ENCODE data around the gene MTUS2.
"Not testable (repeated sequence)": the region's sequence is repeated elsewhere in the genome, so short reads cannot be mapped to it uniquely, and the experiment has no call there.

MTUS2 gene

GRCh38 chr13:29164116-29164515, 344.0 kb downstream of the MTUS2 start:
- DNase-seq (ENCODE audit: low spot score), result no peak

GRCh38 chr13:29165216-29165615, 345.1 kb downstream of the MTUS2 start:
- DNase-seq (ENCODE audit: low spot score), result no peak

- no peak for DNase-seq (ENCODE audit: low spot score)
Measured at GRCh38 chr13:29165840-29166239, 345.7 kb downstream of the MTUS2 start.

DNA sequence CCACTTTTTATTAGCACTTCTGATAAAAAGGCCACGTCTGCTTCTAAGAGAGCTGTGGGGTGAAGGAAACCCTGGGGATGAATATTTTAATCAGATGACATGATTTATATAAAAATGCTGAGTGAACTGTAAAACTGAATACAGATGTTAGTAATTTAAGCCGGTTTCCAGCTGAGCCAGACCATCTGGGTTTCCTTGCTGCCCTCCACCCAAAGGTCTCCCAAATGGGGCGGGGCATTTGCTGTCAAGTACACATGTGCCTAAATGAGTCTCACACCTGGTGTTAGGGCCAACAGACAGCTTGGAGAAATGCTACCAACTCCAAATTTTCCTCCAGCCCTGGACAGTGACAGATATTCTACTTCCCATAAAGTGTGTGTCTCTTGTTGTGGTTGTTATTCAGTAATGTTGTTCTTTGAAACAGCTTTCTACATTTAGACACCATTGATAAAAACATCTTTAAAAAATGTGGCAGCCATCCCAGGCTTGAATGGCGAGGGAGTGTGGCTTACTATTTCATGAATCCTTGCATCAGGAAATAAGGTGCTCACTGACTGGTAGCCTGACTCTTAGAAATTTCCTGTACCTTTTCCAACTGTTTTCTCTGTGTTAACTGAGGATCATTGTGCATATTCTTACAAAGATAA, 350.4 kb downstream of the MTUS2 start:
- no peak for DNase-seq (ENCODE audit: low spot score)

GRCh38 chr13:29171244-29171643, 351.1 kb downstream of the MTUS2 start:
- no peak for DNase-seq (ENCODE audit: low spot score)

GRCh38 chr13:29174093-29174492, 354.0 kb downstream of the MTUS2 start:
- DNase-seq (ENCODE audit: low spot score), result no peak

- no peak for DNase-seq (ENCODE audit: low spot score)
Measured at GRCh38 chr13:29175250-29175873, 355.2 kb downstream of the MTUS2 start.

GRCh38 chr13:29180055-29180454, 359.9 kb downstream of the MTUS2 start:
- no peak for DNase-seq (ENCODE audit: low spot score)

GRCh38 chr13:29182216-29182615, 362.1 kb downstream of the MTUS2 start:
- no peak for DNase-seq (ENCODE audit: low spot score)

GRCh38 chr13:29185926-29186325, 365.8 kb downstream of the MTUS2 start:
- DNase-seq (ENCODE audit: low spot score), result no peak

DNA sequence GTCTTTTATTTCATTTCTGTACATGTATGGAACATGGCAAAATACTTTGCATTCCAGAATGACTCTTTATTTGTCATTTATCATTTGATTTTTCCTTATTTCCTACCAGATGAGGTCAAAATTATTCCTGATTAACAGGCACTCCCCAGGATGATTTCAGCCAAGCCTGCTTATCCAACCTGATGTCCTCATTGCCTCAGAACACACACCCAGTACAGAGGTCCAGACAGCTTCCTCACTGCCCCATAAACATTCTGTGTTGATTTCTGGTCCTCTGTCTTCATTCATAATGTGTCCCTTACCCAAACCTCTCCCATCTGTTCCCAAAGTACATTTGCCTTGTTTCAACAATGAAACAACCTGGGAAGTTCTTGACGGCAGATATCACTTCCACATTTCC, 367.4 kb downstream of the MTUS2 start:
- no peak for DNase-seq (ENCODE audit: low spot score)

- no peak for DNase-seq (ENCODE audit: low spot score)
Measured at GRCh38 chr13:29190298-29190697, 370.2 kb downstream of the MTUS2 start.

DNA sequence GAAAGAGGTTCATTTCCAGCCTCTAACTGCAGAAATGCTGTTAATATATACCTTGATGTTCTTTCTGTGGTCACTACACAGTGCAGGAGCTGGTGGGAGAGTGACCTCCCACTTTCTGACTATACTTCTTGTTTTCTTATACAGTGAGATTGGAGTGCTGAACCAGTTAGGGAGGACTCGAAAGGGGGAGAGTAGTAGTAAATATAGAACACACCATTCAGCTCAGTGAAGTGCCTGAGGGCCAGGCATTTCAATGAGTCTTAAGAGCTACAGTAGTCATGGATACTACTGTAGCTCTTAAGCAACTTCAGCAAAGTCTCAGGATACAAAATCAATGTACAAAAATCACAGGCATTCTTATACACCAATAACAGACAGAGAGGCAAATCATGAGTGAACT, 372.9 kb downstream of the MTUS2 start:
- no peak for DNase-seq (ENCODE audit: low spot score)

DNA sequence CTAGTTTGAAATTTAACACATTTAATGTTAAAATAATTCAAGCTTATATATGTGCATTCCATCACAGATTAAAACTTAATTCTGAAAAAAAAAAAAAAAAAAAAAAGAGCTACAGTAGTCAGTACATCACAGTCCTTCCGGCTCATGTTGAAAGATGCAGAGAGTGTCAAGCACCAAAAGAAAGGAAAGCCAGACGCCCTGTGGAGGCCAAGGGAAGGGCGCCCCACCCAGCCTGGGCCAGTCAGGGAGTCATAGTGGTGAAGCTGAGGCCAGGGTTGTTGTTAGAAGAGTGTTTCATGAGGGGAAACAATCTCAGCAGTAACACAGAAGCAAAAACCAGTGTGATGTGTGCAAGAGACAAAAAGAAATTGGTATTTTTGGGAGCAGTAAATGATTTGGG, 375.3 kb downstream of the MTUS2 start:
- no peak for DNase-seq (ENCODE audit: low spot score)

GRCh38 chr13:29196409-29197074, 376.4 kb downstream of the MTUS2 start:
- DNase-seq (ENCODE audit: low spot score), result no peak

DNA sequence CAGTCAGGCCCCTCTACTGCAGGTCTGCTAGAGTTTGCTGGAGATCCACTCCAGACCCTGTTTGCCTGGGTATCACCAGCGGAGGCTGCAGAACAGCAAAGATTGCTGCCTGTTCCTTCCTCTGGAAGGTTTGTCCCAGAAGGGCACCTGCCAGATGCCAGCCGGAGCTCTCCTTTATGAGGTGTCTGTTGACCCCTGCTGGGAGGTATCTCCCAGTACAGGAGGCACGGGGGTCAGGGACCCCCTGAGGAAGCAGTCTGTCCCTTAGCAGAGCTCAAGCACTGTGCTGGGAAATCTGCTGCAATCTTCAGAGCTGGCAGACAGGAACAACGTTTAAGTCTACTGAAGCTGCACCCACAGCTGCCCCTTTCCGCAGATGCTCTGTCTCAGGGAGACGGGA, 382.6 kb downstream of the MTUS2 start:
- DNase-seq (ENCODE audit: low spot score), result not testable (repeated sequence)

DNA sequence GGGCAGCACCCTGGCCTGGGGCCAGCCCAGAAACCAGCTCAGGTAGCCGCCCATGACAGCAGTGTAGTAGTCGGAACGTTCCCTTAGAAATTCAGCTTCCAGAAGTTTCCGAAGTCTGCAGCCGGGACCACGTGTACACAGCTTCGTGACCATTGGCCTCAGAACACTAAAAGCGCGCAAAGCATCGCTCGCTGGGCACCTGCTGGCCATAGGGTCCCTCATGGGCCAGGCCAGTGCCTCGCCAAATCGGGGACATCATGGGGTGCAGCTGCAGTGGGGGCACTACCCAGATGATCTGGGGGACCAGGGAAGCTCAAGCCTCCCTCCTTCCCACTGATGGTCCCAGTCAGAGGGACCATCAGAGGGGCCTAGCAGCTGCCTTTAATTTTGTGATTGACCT, 384.5 kb downstream of the MTUS2 start:
- DNase-seq (ENCODE audit: low spot score), result no peak

DNA sequence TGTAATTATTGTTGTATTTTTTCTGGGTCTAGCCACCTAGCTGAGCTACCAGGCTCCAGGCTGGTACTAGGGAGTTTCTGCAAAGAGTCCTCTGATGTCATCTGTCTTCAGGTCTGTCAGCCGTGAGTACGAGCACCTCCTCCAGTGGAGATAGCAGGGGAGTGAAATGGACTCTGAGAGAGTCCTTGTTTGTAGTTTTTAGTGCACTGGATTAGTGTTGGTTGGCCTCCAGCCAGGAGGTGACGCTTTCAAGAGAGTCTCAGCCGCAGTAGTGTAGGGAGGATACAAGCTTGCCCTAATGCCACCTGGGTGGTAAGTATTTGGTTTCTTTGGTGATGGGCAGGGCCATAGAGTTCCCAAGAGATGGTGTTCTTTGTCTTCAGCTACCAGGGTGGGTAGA, 390.5 kb downstream of the MTUS2 start:
- no peak for DNase-seq (ENCODE audit: low spot score)

GRCh38 chr13:29211162-29211561, 391.0 kb downstream of the MTUS2 start:
- DNase-seq (ENCODE audit: low spot score), result not testable (repeated sequence)

DNA sequence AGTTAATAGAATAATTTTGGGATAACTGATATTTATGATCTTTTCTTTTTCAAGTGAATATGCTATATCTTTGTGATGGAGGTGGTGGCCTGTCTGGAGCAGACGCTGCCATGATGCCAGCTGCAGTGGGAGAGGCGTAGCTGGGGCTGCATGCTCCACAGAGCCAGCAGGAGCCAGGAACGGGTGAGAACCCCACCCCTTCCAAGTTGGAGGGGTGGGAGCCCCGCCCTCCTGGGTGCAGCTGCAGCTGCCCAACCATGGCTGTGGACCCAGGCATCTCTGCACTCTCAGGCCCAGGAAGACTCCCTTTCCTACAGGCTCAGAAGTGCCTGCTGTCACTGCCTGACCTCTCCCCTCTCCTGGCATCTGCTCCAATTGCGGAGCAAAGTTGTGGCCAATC, 402.3 kb downstream of the MTUS2 start:
- no peak for DNase-seq (ENCODE audit: low spot score)

DNA sequence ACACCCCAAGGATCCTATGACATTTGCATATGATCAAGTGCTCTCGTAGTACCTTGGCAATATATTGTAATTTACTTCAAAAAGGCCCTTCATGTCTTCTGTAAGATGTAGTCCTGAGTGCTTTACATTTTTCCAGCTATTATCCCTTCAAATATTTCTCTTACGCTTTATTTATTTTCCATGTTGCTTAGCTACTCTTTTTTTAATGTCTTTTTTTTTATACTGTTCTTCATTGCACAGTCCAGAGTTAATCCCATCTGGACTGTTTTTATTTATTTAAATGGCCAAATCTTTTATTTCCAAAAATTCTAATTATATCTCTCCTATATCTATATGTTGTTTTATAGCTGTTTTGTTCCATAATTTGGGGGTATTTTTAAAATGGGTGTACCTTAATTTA, 404.1 kb downstream of the MTUS2 start:
- no peak for DNase-seq (ENCODE audit: low spot score)

GRCh38 chr13:29227576-29227975, 407.4 kb downstream of the MTUS2 start:
- no peak for DNase-seq (ENCODE audit: low spot score)

GRCh38 chr13:29230299-29230845, 410.2 kb downstream of the MTUS2 start:
- DNase-seq (ENCODE audit: low spot score), result no peak

Measured in Ammon's horn (tissue), 1 donor.